ENCODE measurements around the gene ROR1. TPM values are rescaled to one million over a fixed set of nuclear protein-coding genes. Genes with fewer than 3 reads are reported as not detected.

The ROR1 gene
- total RNA-seq, 1 experiment from 2014 or later: 2.7 TPM

GRCh38 chr1:63913533-63913932, 139.7 kb downstream of the ROR1 start:
- Histone ChIP-seq H3K27ac (ENCODE audit: low read depth, low read length) (no peak overlapping the region), H3K9me2 (ENCODE audit: insufficient read depth) (no peaks in the 10 kb centered on the region), H3K4me1 (ENCODE audit: control insufficient read depth in 1 of 2, insufficient read depth in 2 of 2, low read length in 2 of 2) (no peaks in the 10 kb centered on the region), H3K79me2 (ENCODE audit: insufficient read depth, low read length) (no peaks in the 10 kb centered on the region), H2AFZ (ENCODE audit: low read depth, low read length, poor library complexity, severe bottlenecking) (no peak overlapping the region), H3K4me3 (replicated peaks in 1 of 2; ENCODE audit: low read depth in 1 of 2, low read length in 2 of 2) (no peak overlapping the region), H3K9ac (ENCODE audit: low read length) (no peak overlapping the region), H4K20me1 (ENCODE audit: insufficient read depth) (no peaks in the 10 kb centered on the region), H3K9me3 (ENCODE audit: control insufficient read depth in 1 of 2, insufficient read depth in 1 of 2, low read depth in 1 of 2, low read length in 2 of 2) (no peaks in the 10 kb centered on the region), H3K36me3 (ENCODE audit: control insufficient read depth in 1 of 2, insufficient read depth in 2 of 2, low read length in 2 of 2) (no peaks in the 10 kb centered on the region), H3K4me2 (ENCODE audit: low read length) (no peak overlapping the region), H3K27me3 (ENCODE audit: insufficient read depth, low read length) (peaks cover 6% of the 10 kb centered on the region; the same call in 1 of the 2 replicates)
- no TSS peak for BruUV-seq (replicated peaks)
- ChIA-PET POLR2A (no interaction called here), RAD21 (ENCODE audit: low non-redundant PET in 1 of 2, low total read pairs in 2 of 2, uncharacterized antibody in 2 of 2, unreplicated experiment in 2 of 2) (interaction anchor here in 1 of 2 experiments (2.1 kb wide), 1 partner anchor 222 kb away, joined by 12 read pairs; no protein-coding TSS in a partner anchor), CTCF (interaction anchor here (3.3 kb wide), 1 partner anchor 222 kb away, joined by 45 read pairs; no protein-coding TSS in a partner anchor)
- TF ChIP-seq CBX3 (IDR thresholded peaks at IDR 0.05; ENCODE audit: low read depth) (no peak), ELF1 (IDR thresholded peaks at IDR 0.05; ENCODE audit: borderline replicate concordance, low read depth) (no peak), EZH2 (IDR thresholded peaks at IDR 0.05) (no peak), MAX (IDR thresholded peaks at IDR 0.05) (no peak), CEBPB (IDR thresholded peaks at IDR 0.05; ENCODE audit: low read depth) (no peak), EGR1 (IDR thresholded peaks at IDR 0.05; ENCODE audit: low read depth) (no peak), YY1 (IDR thresholded peaks at IDR 0.05; ENCODE audit: extremely low read depth, insufficient replicate concordance, low read depth, low read length) (no peak), CTCF (IDR thresholded peaks at IDR 0.05 in 2 of 3, conservative IDR thresholded peaks at IDR 0.05 in 1 of 3; ENCODE audit: borderline replicate concordance in 1 of 3, insufficient read depth in 1 of 3, low read depth in 2 of 3, low read length in 2 of 3) (no peak), JUND (IDR thresholded peaks at IDR 0.05) (no peak)
- ATAC-seq (no peak), DNase-seq (ENCODE audit: low read depth, low spot score) (no peak)
- intact Hi-C loops (cut with micrococcal nuclease): loop anchor here (10.0 kb wide), 1 partner anchor 139 kb away; the partner anchor contains the start of gene ROR1

Measured in HCT116 (cell line).